Measurements from ENCODE around the gene MUC12. TPM values are rescaled to one million over a fixed set of nuclear protein-coding genes. Genes with fewer than 3 reads are reported as not detected.

Gene MUC12
- total and polyA plus RNA-seq, 2 of the 13 experiments (the other 11 are each of a cell fraction or from before 2014, with no cell fraction given) = not detected

DNA sequence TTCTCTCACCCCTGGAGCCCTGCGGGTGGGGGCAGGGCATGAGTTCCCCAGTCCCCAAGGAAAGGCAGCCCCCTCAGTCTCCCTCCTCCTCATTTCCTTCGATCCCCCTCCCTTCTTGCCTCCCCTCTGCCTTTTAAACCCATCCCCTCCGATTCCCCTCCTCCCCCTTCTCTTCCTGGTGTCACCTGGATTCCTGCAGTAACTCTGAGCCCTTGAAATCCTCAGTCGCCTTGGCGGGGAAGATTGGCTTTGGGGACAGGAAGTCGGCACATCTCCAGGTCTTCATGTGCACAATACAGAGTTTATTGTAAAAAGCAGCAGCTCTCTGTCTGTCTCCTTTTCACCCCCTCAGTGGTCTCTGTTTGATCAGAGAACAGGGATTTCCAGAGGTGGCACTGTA, 1.3 kb upstream of the MUC12 start (continued):
- TF ChIP-seq TOPORS (CRISPR knock-in tag; IDR thresholded peaks at IDR 0.05) = no peak
- TF ChIP-seq GFI1 (CRISPR knock-in tag; IDR thresholded peaks at IDR 0.05; ENCODE audit: borderline replicate concordance) = no peak
- no peak for TF ChIP-seq ZFP41 (CRISPR knock-in tag; IDR thresholded peaks at IDR 0.05; ENCODE audit: borderline replicate concordance)

DNA sequence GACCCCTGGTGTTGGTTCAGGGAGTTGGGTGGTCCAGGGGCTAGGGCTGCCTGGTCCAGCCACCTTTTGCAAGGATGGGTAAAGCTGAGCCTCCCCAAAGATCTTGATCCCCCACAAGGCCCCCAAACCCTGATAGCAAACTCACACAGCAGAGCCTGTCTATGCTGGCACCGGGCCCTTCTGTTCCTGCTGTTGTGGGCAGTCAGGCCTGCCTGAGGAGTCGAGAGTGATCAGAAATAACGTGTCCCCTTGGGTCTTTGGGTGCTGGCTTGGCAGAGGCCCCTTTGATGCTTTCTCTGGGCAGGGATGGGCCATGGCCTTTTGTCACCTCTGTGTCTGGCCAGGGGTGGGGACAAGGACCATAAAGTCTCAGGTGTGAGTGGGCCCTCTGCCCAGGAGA, 715 bp upstream of the MUC12 start:
- H3K27me3 ChIP-seq (ENCODE audit: control insufficient read depth in 1 of 2, insufficient read depth in 2 of 2, low read length in 2 of 2) = peaks cover 12 to 47% of the 10 kb centered on the region in 2 experiments
- intact Hi-C loops (cut with micrococcal nuclease; ENCODE audit: unreplicated experiment) (no loop called here), in situ Hi-C loops (cut with HindIII; ENCODE audit: extremely low pct_ligation_motif_present, low pct_unique_long_range_greater_than_20kb) (loop anchor here (5.0 kb wide), 1 partner anchor 89 kb away; no protein-coding TSS in a partner anchor)
- TF ChIP-seq ZNF543 (CRISPR knock-in tag; IDR thresholded peaks at IDR 0.05) = no peak
- no peak for TF ChIP-seq SALL2 (CRISPR knock-in tag; IDR thresholded peaks at IDR 0.05)
- TF ChIP-seq CEBPB (IDR thresholded peaks at IDR 0.05; ENCODE audit: borderline replicate concordance, low read depth, low read length) = no peak
- no peak for TF ChIP-seq TSC22D2 (CRISPR knock-in tag; IDR thresholded peaks at IDR 0.05; ENCODE audit: borderline replicate concordance)
- TF ChIP-seq ZBTB14 (CRISPR knock-in tag; IDR thresholded peaks at IDR 0.05) = no peak
- TF ChIP-seq KAT8 (CRISPR knock-in tag; IDR thresholded peaks at IDR 0.05) = no peak
- TF ChIP-seq GABPA (IDR thresholded peaks at IDR 0.05; ENCODE audit: low read depth, low read length) = no peak
- TF ChIP-seq GABPA (CRISPR knock-in tag; IDR thresholded peaks at IDR 0.05; ENCODE audit: low read depth) = no peak
- no peak for TF ChIP-seq ZNF10 (CRISPR knock-in tag; IDR thresholded peaks at IDR 0.05; ENCODE audit: borderline replicate concordance, low read depth)
- no peak for TF ChIP-seq ZNF253 (CRISPR knock-in tag; IDR thresholded peaks at IDR 0.05; ENCODE audit: borderline replicate concordance)
- BruUV-seq (replicated peaks) = no TSS peak
- WGBS (ENCODE audit: low lambda C conversion rate) = 0% methylated on average over 3 of the region's 3 CpGs
- H3K36me3 ChIP-seq (replicated peaks in 1 of 2; ENCODE audit: control insufficient read depth in 1 of 2, insufficient read depth in 2 of 2, low read length in 2 of 2) = no peaks in the 10 kb centered on the region
- H3K79me2 ChIP-seq (ENCODE audit: insufficient read depth, low read length) = no peaks in the 10 kb centered on the region
- H3K4me3 ChIP-seq (replicated peaks in 1 of 3; ENCODE audit: insufficient read depth in 1 of 3, low read depth in 2 of 3, low read length in 3 of 3) = no peak overlapping the region
- no peak; the same call in 2 of the 3 replicates for ATAC-seq
- H3K4me1 ChIP-seq (ENCODE audit: insufficient read depth, low read length) = 0 out of 2 replicates have a peak, but pooled peaks cover 10% of the 10 kb centered on the region
- ChIA-PET POLR2A (no interaction called here), CTCF (ENCODE audit: low intra/inter-chr PET ratio, low total read pairs) (no interaction called here)
- DNase-seq (ENCODE audit: low spot score) = no peak
- H3K4me2 ChIP-seq (ENCODE audit: low read depth, low read length) = no peak overlapping the region
- no peak for FAIRE-seq
- H3K9me3 ChIP-seq (ENCODE audit: low read length) = no peaks in the 10 kb centered on the region
- no peak overlapping the region for H3K9ac ChIP-seq (ENCODE audit: insufficient read depth, low read depth, low read length)
- H4K20me1 ChIP-seq (ENCODE audit: insufficient read depth, low read length) = no peaks in the 10 kb centered on the region
- no peak overlapping the region for H2AFZ ChIP-seq (ENCODE audit: low read length)
- no peak overlapping the region for H3K27ac ChIP-seq (ENCODE audit: extremely low read length, insufficient read depth, low read length)

All from HepG2 (cell line).